LNCAP (cell line): ENCODE results near the gene CAPN12.

Experiments
- TF ChIP-seq, protein P1 (sequence below): fragments of 450-650 bp; IDR thresholded peaks from 2 replicates; pipeline ENCODE4 v1.5.1; 2017; ENCODE audit warnings: mild to moderate bottlenecking

The CAPN12 gene

GRCh38 chr19:38686530-38686888 is 57.8 kb downstream of the CAPN12 start:
- TF ChIP-seq, protein P1, sequence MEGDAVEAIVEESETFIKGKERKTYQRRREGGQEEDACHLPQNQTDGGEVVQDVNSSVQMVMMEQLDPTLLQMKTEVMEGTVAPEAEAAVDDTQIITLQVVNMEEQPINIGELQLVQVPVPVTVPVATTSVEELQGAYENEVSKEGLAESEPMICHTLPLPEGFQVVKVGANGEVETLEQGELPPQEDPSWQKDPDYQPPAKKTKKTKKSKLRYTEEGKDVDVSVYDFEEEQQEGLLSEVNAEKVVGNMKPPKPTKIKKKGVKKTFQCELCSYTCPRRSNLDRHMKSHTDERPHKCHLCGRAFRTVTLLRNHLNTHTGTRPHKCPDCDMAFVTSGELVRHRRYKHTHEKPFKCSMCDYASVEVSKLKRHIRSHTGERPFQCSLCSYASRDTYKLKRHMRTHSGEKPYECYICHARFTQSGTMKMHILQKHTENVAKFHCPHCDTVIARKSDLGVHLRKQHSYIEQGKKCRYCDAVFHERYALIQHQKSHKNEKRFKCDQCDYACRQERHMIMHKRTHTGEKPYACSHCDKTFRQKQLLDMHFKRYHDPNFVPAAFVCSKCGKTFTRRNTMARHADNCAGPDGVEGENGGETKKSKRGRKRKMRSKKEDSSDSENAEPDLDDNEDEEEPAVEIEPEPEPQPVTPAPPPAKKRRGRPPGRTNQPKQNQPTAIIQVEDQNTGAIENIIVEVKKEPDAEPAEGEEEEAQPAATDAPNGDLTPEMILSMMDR: no peak

DNA sequence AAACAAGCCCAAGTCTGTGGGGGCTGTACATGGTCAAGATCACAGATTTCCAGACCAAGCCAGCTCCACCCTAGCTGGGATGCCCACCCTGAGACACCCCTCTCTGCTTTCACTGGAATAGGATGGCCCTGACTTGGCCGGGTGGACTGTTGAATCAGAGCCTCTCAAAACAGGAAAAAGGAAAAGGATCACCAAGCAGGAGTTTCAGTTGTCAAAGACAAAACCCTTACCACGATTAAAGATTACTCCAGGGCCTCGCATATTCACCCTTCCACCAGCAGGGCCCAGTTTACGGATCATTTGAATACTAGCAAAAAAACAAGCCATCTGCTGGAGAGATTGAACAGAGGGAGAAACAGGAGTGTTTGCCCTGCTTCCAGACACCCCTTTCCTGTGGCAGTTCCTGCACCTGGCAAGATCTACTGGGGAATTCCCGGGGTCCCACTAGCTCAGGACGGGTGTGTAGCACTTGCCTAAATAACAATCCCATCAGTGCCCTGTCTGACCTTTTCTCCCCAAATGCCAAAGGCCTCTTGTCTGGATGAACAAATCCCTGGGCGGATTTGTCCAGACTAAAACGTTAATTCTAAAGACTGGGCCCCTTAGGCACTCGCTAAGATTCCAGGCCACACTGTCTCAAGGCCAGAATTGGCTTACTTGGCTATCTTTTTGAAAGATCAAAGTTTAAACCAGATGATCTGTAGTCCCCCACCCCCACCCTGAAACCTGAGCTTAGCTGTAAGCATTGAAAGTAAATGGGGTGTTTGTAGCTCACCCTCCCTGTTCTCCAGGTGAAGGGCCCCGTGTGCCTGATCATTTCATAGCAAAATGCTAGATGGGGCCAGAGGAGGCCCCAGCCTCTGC is 58.4 kb downstream of the CAPN12 start:
- TF ChIP-seq, protein P1: peak; percentile 31; the same call in 1 of the 2 replicates

DNA sequence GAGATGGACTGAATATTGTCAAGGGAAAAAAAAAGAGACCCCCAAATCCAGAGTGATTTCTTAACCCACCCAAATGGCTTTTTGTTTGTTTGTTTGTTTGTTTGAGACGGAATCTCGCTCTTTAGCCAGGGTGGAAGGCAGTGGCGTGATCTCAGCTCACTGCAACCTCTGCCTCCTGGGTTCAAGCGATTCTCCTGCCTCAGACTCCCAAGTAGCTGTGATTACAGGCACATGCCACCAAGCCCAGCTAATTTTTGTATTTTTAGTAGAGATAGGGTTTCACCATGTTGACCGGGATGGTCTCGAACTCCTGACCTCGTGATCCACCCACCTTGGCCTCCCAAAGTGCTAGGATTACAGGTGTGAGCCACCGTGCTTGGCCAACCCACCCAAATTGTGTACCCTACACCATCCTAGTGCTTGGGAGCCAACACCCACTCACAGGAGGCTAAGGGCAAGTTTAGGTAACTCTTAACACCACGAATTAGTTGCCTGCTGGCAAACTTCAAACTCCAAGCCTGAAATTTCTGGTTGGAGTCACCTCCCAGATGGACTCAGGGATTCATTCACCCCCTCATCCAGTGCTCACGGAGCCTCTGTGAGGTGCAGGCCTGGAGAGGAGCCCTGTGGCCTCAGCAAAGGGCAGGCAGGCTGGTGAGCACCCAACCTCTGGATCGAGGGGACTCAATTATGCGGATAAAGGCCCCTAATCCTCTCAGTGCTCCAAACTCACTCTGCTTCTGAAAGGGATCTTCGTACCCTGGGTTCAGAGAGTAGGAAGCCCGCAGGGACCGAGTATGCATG is 59.2 kb downstream of the CAPN12 start:
- TF ChIP-seq, protein P1: no peak

DNA sequence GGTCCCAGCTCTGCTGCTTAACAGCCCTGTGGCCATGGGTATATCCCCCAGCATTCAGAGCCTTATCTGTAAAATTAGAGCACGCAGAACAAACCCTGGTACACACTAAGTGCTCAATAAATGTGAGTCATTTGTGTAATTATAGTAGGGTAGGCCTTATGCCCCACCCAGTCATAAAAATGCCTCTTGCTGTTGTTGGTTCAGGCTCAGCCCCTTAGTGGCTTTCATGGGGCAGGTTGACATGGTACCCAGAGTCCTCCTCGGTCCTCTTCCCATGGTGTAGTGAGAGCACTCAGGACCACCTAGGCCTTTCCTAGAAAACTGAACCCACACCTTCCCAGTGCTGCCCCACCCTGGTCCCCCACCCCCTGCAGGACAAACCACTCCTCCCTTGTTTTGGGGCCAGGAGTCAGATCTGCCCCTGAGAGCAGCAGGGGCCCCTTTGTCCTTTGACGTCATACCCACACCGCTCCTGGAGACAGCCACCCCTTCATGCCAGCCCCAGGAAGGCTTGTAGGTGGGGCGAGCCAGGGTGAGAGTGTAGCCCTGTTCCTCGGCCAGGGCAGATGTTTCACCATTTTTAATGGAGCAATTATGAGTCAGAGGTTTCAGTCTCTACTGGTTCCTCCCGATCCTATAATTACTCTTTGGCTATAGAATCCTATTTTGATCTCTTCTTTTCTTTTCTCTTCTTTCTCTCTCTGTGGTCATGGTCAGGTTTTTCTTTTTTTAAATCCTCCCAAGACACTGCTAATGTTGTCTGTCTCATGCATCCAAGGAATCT is 60.0 kb downstream of the CAPN12 start:
- TF ChIP-seq, protein P1: no peak

DNA sequence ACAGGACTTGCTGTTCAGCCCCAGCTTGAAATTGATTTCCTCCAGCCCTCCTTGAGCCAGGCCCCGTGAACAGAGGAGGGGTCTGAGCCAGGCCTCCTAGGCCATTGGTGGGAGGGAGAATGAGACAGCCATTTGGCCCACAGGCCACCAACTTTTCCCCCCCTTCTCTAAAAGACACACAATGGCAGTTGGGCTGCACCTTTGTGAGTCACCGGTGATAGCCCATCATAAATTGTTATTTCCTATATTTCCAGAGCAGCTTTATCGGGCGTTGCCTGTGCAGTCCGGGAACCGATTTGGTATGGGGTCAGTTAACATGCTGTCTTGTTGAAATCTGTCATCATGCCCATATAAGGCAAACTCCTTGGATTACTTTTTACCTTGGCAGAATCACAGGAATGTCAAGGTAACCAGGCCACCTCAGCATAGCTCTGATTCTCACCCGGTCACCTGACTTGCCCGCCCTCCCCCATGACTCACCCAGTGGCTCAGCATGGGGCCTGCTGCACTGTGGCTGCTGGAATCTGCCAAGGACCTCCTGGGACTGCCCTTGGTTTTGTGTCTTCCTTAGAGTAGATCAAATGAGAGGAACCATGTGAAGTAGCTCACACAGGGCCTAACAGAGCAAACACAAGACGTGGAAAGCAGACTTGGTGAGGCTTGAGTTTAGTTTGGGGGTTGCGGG is 60.7 kb downstream of the CAPN12 start:
- TF ChIP-seq, protein P1: no peak

DNA sequence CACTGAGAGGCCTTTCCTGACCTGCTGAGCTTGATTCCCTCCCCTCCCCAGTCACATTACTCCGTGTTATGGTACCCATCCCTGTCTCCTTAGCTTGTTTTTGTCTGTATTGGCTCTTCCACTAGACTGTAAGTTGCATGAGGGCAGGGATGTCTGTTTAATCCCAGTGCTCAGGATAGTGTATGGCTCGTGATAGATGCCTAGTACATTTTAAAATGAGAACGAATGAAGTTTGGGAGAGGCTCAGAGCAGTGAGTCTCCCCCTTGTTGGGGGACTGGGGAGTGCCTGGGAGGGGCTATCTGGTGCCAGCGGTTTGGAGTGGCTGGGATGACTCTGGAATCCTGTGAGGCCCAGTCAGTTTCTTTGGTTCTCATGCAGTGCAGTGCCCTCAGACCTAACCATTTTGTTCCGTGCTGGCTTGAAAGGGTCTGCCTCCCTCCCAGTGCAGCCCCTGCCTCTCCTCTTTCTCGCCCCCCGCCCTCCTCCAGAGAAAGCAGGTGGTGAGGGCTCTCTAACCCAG is 61.3 kb downstream of the CAPN12 start:
- TF ChIP-seq, protein P1: no peak
